Measurements from ENCODE around the gene IL36RN. TPM values are rescaled to one million over a fixed set of nuclear protein-coding genes. Genes with fewer than 3 reads are reported as not detected.

Gene IL36RN
- total RNA-seq, 2 donors from 2014 or later = not detected

DNA sequence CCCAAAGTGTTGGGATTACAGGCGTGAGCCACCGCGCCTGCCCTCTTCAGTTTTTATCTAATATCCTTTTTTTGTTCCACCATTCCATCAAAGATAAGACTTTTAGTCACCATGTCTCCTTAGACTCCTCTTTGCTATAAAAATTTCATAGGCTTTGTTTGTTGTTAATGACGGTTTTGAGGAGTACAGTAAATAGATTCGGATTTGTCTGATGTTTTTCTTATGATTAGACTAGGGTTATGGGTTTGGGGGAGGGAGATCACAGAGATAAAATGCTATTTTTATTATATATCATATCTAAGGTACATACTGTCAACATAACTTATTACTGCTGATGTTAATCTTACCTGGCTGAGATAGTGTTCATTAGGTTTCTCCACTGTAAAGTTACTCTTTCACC, 12.5 kb upstream of the IL36RN start:
- H3K4me1 ChIP-seq = no peaks in the 10 kb centered on the region
- no peaks in the 10 kb centered on the region for H3K36me3 ChIP-seq
- H3K9me3 ChIP-seq = no peaks in the 10 kb centered on the region
- DNase-seq (ENCODE audit: low spot score) = no peak
- no peak overlapping the region for H3K4me3 ChIP-seq
- H3K27me3 ChIP-seq = no peaks in the 10 kb centered on the region
- no peak overlapping the region for H3K27ac ChIP-seq
- TF ChIP-seq, protein P1, sequence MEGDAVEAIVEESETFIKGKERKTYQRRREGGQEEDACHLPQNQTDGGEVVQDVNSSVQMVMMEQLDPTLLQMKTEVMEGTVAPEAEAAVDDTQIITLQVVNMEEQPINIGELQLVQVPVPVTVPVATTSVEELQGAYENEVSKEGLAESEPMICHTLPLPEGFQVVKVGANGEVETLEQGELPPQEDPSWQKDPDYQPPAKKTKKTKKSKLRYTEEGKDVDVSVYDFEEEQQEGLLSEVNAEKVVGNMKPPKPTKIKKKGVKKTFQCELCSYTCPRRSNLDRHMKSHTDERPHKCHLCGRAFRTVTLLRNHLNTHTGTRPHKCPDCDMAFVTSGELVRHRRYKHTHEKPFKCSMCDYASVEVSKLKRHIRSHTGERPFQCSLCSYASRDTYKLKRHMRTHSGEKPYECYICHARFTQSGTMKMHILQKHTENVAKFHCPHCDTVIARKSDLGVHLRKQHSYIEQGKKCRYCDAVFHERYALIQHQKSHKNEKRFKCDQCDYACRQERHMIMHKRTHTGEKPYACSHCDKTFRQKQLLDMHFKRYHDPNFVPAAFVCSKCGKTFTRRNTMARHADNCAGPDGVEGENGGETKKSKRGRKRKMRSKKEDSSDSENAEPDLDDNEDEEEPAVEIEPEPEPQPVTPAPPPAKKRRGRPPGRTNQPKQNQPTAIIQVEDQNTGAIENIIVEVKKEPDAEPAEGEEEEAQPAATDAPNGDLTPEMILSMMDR (IDR thresholded peaks at IDR 0.05) = no peak

DNA sequence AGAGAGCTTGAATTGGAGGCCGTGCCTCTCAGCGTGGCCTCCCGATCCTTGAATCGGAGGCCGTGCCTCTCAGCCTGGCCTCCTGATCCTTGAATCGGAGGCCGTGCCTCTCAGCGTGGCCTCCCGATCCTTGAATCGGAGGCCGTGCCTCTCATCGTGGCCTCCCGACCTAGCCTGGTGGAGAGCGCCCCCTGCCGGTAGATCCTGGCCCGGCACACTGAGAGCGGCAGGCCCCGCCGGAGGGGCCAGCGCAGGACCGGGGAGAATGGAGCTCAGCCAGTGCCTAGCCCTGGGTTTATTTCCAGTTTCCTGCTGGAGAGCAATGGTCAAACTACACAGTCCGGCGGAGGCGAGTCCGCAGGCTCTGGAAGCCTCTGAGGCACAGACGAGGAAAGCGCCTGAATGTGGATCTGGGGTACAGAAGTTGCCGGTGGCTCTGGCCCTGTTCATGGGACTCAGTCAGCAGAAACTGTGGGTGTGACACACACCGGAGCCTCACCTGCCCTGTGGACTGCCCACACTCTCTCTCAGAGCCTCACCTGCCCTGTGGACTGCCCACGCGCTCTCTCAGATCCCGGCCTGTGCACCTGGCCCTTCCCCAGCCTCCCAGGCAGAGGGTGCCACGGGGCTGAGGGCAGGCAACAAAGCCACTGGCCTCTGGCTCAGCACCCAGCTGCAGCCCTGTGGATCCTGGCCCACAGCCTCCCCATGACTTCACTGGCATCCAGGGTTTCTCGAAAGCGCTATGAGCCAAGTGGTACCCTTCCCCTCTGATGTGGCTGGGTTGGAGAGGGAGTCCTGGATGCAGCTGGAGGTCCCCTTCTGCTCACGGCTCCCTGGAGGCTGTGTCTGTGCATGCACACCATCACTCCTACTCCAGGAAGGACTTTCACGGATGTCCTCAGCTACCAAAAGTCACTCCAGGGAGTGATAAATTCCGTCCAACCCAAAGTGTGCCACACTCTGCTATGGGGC, 7.8 kb upstream of the IL36RN start:
- no peak for DNase-seq (ENCODE audit: low spot score)
- H3K4me3 ChIP-seq = no peak overlapping the region
- TF ChIP-seq, protein P1 (IDR thresholded peaks at IDR 0.05) = no peak
- H3K27ac ChIP-seq = no peak overlapping the region
- H3K27me3 ChIP-seq = no peaks in the 10 kb centered on the region
- H3K9me3 ChIP-seq = no peaks in the 10 kb centered on the region
- H3K4me1 ChIP-seq = no peaks in the 10 kb centered on the region
- no peaks in the 10 kb centered on the region for H3K36me3 ChIP-seq

DNA sequence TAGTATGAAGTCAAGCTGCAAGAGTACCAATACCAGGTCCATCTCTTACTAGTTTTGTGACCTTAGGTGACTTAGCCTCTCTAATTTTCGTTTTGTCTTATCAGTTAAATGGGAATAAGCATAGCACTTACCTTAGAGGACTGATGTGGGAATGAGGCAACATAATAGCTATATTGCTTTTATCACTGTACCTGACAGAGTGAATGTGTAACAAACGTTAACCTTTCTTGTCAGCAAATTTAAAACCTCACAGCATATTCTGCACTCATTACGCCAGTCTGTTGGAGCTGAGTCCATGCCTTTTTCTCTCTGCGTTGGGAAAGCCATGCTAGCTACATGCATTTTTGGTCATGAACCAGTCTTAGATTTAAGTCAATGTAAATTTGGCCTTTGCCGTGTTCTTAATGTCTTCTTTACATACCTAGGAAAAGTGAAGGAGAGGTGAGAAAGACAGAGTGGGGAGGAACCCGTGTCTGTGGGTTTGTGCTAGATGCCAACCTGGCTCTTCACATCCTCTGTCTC, 6.5 kb upstream of the IL36RN start, which contains the start of gene IL36B:
Gene IL36B, minus strand, starts transcription at position 472 of the 522 bp plus-strand sequence.
- H3K27ac ChIP-seq = no peak within 1 kb of the TSS
- H3K9me3 ChIP-seq = no peaks in the 10 kb centered on the region
- H3K4me3 ChIP-seq = no peak within 1 kb of the TSS
- H3K36me3 ChIP-seq = no peaks in the 10 kb centered on the region
- TF ChIP-seq, protein P1 (IDR thresholded peaks at IDR 0.05) = no peak
- H3K4me1 ChIP-seq = no peaks in the 10 kb centered on the region
- DNase-seq (ENCODE audit: low spot score) = no peak
- H3K27me3 ChIP-seq = no peaks in the 10 kb centered on the region

DNA sequence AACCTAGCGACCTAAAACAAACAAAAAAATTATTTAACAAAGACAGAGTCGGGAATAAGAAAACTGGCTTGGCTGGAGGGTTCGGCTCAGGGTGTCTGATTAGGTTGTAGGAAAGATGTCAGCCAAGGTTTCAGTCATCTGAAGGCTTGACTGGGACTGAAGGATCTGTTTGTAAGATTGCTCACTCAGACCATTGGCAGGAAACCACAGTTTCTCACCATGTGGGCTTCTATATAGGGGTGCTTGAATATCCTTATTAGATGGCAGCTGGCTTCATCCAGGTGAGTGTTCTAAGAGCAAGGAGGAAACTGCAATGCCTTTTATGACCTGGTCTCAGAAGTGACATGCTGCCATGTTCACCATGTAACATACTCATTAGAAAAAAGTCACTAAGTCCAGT, 5.3 kb upstream of the IL36RN start:
- H3K27me3 ChIP-seq = no peaks in the 10 kb centered on the region
- no peak overlapping the region for H3K4me3 ChIP-seq
- H3K27ac ChIP-seq = no peak overlapping the region
- no peak for DNase-seq (ENCODE audit: low spot score)
- H3K36me3 ChIP-seq = no peaks in the 10 kb centered on the region
- no peaks in the 10 kb centered on the region for H3K4me1 ChIP-seq
- H3K9me3 ChIP-seq = no peaks in the 10 kb centered on the region
- TF ChIP-seq, protein P1 (IDR thresholded peaks at IDR 0.05) = no peak

DNA sequence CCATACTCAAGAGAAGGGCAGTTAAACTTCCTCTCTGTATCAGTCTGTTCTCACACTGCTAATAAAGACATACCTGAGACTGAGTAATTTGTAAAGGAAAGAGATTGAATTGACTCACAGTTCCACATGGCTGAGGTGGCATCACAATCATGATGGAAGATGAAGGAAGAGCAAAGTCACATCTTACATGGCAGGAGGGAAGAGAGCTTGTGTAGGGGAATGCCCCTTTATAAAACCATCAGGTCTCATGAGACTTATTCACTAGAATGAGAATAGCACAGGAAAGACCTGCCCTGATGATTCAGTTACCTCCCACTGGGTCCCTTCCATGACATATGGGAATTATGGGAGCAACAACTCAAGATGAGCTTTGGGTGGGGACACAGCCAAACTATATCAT, 4.9 kb upstream of the IL36RN start:
- no peaks in the 10 kb centered on the region for H3K4me1 ChIP-seq
- H3K27ac ChIP-seq = no peak overlapping the region
- TF ChIP-seq, protein P1 (IDR thresholded peaks at IDR 0.05) = no peak
- no peaks in the 10 kb centered on the region for H3K36me3 ChIP-seq
- H3K27me3 ChIP-seq = no peaks in the 10 kb centered on the region
- no peak overlapping the region for H3K4me3 ChIP-seq
- DNase-seq (ENCODE audit: low spot score) = no peak
- no peaks in the 10 kb centered on the region for H3K9me3 ChIP-seq
